Eye (tissue), 1 donor: ENCODE data around the gene EGF.
"Not testable (repeated sequence)": the region's sequence is repeated elsewhere in the genome, so short reads cannot be mapped to it uniquely, and the experiment has no call there.

Experiments used
- DNase-seq: peaks from one replicate; pipeline ENCODE4 v3.0.0-alpha.2; 2015

EGF gene

GRCh38 chr4:109915385-109916026 lies 2.8 kb downstream of the EGF start:
- DNase-seq, result no peak

DNA sequence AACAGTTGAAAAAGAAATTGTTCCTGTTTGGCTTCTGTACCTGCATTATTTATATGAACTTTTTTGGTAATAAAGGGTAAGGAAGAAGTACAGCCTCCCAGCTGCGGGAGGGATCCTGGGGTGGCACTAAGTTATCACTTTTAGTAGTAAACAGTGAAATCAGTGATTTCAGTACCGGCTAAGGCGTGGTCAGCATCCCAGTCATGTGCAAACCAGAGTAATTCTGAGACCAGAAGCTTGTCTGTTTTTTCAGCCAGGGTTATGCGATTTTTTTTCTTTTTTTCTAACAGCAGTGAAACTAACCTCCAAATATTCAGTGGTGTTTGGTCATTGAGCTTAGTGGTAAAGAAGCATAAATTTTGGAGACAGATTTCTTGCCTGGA lies 3.3 kb downstream of the EGF start:
- no peak for DNase-seq

- DNase-seq, result peak; percentile 60
Observed at GRCh38 chr4:109921384-109921808, 8.7 kb downstream of the EGF start.

DNA sequence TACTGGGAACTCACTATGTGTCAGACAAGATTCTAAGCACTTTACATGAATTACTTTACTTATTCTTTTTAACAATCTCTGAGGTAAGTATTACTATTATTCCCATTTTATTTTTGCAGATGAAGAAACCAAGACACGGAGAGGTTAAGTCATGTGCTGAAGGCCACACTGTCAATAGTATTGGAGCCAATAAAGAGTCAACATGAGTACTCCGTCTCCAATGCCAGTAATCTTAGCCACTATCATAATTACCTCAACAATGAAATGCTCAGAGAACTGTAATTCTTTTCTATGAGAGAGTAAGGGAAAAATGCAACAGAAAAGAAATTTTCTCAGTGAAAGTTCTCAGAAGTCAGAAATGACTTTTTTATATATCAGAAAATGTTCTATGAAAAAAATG lies 12.7 kb downstream of the EGF start:
- no peak for DNase-seq

DNA sequence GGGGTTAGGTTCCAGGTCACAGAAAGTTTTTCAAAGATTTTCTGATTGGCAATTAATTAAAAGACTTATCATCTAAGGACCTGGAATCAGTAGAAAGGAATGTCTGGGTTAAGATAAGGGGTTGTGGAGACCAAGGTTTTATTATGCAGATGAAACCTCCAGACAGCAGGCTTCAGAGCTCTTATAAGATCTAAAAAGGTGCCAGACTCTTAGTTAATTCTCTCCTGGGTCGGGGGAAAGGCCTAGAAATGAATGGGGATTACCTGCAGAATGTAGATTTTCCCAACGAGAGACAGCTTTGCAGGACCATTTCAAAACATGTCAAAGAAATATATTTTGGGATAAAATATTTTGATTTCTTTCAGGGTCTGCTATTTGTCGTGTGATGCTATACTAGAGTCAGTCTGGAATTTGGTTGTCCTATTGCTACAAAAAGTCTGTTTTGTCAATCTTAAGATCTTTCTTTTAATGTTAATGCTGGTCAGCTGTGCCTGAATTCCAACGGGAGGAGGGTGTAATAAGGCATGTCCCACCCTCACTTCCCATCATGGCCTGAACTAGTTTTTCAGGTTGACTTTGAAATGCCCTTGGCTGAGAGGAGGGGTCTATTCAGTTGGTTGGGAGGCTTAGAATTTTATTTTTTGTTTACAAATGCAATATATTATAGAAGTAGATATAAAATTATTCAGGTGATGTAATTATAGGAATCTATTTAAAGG lies 15.8 kb downstream of the EGF start:
- no peak for DNase-seq

DNA sequence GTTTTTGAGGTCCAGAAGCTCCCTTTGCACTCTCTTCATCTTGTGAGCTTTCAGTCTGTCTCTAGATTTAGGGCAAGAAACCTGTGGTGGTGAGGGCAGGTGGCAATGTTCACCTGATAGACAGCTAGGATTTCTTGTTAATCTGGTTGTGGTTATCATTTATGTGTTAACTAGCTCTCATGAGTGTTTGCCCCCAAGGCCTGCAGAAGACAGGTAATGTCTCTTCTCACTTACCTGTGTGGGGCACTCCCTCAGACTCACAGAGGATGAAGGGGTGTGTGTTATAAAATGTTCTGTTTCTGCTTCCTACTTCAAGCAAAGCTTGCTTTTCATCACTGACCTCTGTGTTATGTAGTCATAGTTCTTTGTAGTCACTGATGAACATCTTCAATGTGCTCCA lies 17.8 kb downstream of the EGF start:
- no peak for DNase-seq

DNA sequence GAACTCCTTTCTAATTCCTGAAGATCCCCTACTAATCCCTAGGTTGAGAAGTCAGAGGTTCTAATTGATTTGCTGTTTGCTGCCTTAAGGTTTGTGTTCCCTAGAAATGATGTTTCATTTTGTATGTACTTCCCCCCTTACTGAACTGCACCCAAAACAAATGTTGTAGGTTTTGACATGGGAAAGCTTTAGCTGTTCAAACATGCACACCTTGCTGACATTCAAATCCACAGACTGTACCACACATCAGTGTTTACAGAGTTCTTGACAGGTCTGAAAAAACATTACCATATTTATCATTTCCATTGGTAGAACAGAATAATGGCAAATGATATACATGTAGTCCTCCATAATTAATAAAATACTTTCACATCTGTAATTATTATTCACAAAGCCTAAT lies 18.2 kb downstream of the EGF start:
- DNase-seq, result no peak

DNA sequence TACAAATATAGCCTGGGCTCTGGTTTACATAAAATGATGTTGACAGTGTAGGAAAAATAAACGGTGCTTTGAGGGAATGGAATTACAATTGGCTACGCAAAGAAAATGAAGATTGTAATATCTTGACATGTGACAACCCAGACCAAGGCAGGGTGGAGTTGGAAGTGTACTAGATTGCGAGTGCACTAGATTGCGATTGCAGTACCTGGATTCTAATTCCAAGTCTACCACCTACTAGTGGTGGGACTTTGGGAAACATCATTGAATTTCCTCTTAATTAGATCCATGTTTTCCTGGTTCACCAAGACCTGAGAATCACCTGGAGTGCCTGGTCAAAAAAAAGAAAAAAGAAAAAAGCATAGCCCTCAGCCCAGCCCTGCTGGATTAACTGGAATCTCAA lies 18.6 kb downstream of the EGF start:
- DNase-seq, result no peak

GRCh38 chr4:109937352-109937751 lies 24.7 kb downstream of the EGF start:
- DNase-seq, result not testable (repeated sequence)

DNA sequence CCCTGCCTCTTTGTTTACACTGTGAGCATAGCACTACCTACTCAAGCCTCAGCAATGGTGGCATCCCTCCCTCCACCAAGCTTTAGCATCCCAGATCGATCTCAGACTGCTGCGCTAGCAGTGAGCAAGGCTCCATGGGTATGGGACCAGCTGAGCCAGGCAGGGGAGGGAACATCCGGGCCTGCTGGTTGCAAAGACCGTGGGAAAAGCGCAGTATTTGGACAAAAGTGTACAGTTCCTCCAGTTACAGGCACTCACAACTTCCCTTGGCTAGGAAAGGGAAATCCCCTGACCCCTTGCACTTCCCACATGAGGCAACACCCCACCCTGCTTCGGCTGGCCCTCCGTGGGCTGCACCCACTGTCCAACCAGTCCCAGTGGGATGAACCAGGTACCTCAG lies 26.5 kb downstream of the EGF start:
- DNase-seq, result no peak

DNA sequence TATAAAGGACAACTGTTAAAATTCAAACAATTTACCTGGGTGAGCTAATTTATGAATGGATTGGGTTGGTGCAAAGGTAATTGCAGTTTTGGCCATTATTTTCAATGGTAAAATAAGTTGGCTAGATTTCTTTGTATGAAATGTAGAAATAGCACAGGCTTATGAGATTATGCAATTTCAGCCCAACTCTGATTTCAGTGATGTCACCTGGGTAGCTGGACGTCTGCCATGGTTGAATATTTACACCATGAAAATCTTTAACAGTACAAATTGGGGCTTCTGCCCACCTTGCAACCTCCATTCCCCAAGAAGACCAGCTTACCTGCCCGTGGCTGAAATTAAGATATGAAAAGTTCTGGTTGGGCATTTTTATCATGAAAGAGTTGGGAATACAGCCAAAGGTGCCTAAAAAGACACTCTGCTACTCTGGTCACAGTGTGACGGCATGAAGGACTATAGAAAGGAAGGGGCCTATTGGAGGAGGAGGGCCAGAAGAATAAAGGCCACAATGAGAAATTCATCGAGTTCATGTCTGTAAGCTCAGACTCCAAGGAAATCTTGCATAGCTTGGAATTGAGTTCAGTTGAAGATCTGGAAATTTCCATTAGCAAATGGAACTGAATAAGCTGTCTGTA lies 29.7 kb downstream of the EGF start:
- no peak for DNase-seq

- DNase-seq, result no peak
Observed at GRCh38 chr4:109943745-109944144, 31.1 kb downstream of the EGF start.

- DNase-seq, result no peak
Observed at GRCh38 chr4:109944591-109944990, 31.9 kb downstream of the EGF start.

GRCh38 chr4:109945056-109945455 lies 32.4 kb downstream of the EGF start:
- no peak for DNase-seq

DNA sequence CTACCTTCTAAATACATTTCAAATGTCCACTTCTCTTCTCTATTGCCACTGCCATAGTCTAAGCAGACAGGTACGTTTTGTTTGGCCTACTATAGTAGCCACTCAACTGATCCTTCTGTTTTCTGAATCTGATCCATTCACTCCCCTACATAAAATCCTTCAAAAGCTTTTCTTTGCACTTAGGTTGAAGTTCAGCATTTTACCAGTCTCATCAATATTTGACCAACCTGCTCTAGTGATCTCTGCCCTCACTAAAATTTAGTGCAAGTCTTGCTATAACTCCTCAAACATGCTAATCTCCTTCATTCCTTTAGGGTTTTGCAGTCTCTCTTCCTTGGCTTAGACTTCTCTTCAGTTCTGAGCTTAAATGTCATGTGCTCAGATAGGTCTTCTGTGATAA lies 33.4 kb downstream of the EGF start:
- no peak for DNase-seq

GRCh38 chr4:109947457-109947856 lies 34.8 kb downstream of the EGF start:
- DNase-seq, result no peak

DNA sequence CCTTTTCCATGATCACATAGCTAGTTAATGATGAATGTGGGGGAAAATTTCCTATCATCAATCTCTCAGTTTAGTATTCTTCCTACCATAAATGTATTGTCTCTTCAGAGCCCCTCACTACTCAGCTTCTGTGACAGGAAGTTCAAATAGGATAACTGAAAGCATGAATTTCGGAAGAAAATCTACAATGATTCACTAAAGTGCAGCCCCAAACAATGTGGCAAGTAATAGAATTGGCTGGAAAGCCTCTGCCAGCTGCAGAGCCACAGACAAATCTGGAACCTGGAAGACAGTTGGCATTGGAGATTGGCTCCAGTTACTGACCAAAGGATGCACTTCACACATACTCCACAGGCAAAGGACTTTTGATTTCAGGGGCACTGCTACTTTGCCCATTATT lies 35.2 kb downstream of the EGF start:
- DNase-seq, result no peak

- not testable (repeated sequence) for DNase-seq
Observed at GRCh38 chr4:109949099-109949718, 36.5 kb downstream of the EGF start.

DNA sequence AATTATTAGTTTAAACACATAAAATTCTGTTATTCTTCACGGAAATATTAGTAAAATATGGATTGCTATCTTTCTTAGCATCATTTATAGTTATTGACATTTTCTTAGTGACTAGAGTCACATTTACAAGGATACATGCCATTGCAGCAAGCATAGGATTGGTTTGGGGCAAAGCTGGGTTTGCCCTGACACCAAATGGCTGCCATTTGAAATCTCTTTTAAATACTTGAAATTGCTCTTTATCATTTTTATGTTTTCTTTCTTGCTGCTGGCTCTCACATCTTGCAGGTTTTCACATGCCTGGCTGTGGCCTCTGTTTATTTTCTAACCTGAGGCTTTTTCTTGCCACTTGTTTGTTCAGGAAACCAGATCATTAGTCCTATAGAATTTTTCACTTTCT lies 39.9 kb downstream of the EGF start:
- DNase-seq, result no peak

- DNase-seq, result no peak
Observed at GRCh38 chr4:109953556-109953955, 40.9 kb downstream of the EGF start.

DNA sequence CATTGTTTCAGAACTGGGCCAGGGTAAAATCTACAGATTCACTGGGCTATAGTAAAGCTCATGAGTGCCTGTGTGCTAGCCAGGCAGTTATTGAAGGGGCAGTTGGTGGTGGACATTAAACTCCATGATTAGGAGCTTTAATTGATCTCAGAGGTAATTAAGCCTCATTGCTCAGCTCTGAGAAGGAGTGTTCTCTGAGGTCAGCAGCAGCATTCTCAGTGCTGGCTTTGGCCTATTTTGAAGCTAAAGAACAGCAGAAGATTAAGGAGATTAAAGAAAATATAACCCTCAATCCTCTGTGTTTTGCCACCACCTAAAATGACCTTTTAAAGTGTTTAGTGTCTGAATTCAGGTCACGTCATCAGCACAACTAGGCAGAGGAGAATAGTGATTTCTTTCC lies 42.5 kb downstream of the EGF start:
- DNase-seq, result peak; percentile 43

GRCh38 chr4:109957227-109957626 lies 44.5 kb downstream of the EGF start:
- DNase-seq, result no peak

DNA sequence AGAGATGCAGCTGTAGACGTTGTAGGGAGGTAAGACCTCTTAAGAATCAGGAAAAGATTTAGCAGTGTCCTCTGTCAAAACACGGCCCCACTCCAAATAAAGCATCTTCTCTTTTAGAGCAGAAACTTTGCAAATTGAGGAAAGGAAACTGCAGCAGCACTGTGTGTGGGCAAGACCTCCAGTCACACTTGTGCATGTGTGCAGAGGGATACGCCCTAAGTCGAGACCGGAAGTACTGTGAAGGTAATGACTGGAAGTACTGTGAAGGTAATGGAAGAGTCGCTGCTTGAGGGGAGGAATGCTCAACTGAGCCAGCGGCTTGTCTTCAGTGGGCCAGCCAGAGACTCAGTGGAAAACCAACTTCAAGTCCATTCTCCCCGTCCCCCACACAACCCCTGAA lies 46.5 kb downstream of the EGF start:
- no peak for DNase-seq

- DNase-seq, result no peak
Observed at GRCh38 chr4:109962401-109962800, 49.7 kb downstream of the EGF start.
